HepG2 (cell line): ENCODE data around the gene UEVLD. TPM values are rescaled to one million over a fixed set of nuclear protein-coding genes. Genes with fewer than 3 reads are reported as not detected.

Source experiments
- BRCA1 ChIP-seq: sonication (generic); formaldehyde crosslinking; IDR thresholded peaks from 2 replicates; pipeline ENCODE4 v1.4.0; 2020; ENCODE audit warnings: missing genetic modification reagents
- CBX2 ChIP-seq, 2 experiments: fragments of 200-600 bp in 1 of 2; sonication (generic); formaldehyde crosslinking in 1 of 2; IDR thresholded peaks; 2 replicates each; pipeline versions ENCODE4 v1.7.0 to v1.8.1; 2018 to 2022; ENCODE audit warnings: low read depth in 2 of 2, low read length in 1 of 2, mild to moderate bottlenecking in 1 of 2, missing genetic modification reagents in 1 of 2
- EP300 ChIP-seq, 3 experiments: sonication (generic) in 1 of 3; formaldehyde crosslinking in 1 of 3; IDR thresholded peaks; 2 replicates each; pipeline versions ENCODE4 v1.5.1 to v1.6.1; 2011 to 2020; ENCODE audit warnings: low read depth in 2 of 3, low read length in 2 of 3, borderline replicate concordance in 1 of 3, improper control_type of control experiment in 1 of 3, mild to moderate bottlenecking in 1 of 3, missing genetic modification reagents in 1 of 3, moderate library complexity in 1 of 3
- FIP1L1 ChIP-seq: fragments of 200-400 bp; formaldehyde crosslinking; IDR thresholded peaks from 2 replicates; pipeline ENCODE4 v1.6.1; 2018; ENCODE audit warnings: low read depth, mild to moderate bottlenecking, low read length, moderate library complexity, borderline replicate concordance; ENCODE audit not compliant: insufficient read depth
- GATAD1 ChIP-seq: IDR thresholded peaks from 2 replicates; pipeline ENCODE4 v1.6.1; 2016; ENCODE audit warnings: missing genetic modification reagents, missing compliant biosample characterization
- HMG20A ChIP-seq: IDR thresholded peaks from 2 replicates; pipeline ENCODE4 v1.6.1; 2016; ENCODE audit warnings: borderline replicate concordance
- HOXA3 ChIP-seq: sonication (generic); formaldehyde crosslinking; IDR thresholded peaks from 2 replicates; pipeline ENCODE4 v1.5.0; 2020; ENCODE audit warnings: missing genetic modification reagents
- MEIS2 ChIP-seq: sonication (generic); formaldehyde crosslinking; IDR thresholded peaks from 2 replicates; pipeline ENCODE4 v1.9.0; 2021; ENCODE audit warnings: mild to moderate bottlenecking, missing genetic modification reagents
- NFIC ChIP-seq: IDR thresholded peaks from 2 replicates; pipeline ENCODE4 v1.6.1; 2012; ENCODE audit warnings: mild to moderate bottlenecking, low read length, inconsistent platforms
- SOX5 ChIP-seq: IDR thresholded peaks from 2 replicates; pipeline ENCODE4 v1.6.1; 2016; ENCODE audit warnings: borderline replicate concordance
- TEAD2 ChIP-seq: sonication (generic); formaldehyde crosslinking; IDR thresholded peaks from 2 replicates; pipeline ENCODE4 v1.9.0; 2021; ENCODE audit warnings: missing genetic modification reagents
- ZFP36L1 ChIP-seq: sonication (generic); formaldehyde crosslinking; IDR thresholded peaks from 2 replicates; pipeline ENCODE4 v1.8.0; 2022; ENCODE audit warnings: mild to moderate bottlenecking, missing genetic modification reagents, moderate library complexity
- ZKSCAN5 ChIP-seq: sonication (generic); formaldehyde crosslinking; IDR thresholded peaks from 2 replicates; pipeline ENCODE4 v1.5.1; 2020; ENCODE audit warnings: mild to moderate bottlenecking, missing genetic modification reagents
- ZNF253 ChIP-seq: sonication (generic); formaldehyde crosslinking; IDR thresholded peaks from 2 replicates; pipeline ENCODE4 v1.8.0; 2022; ENCODE audit warnings: mild to moderate bottlenecking, missing genetic modification reagents, borderline replicate concordance
- ZNF549 ChIP-seq: sonication (generic); formaldehyde crosslinking; IDR thresholded peaks from 2 replicates; pipeline ENCODE4 v1.5.0; 2020; ENCODE audit warnings: missing genetic modification reagents
- ZNF562 ChIP-seq: sonication (generic); formaldehyde crosslinking; IDR thresholded peaks from 2 replicates; pipeline ENCODE4 v1.8.0; 2022; ENCODE audit warnings: missing genetic modification reagents, borderline replicate concordance
- ZNF644 ChIP-seq: IDR thresholded peaks from 2 replicates; pipeline ENCODE4 v1.6.1; 2016; ENCODE audit warnings: low read depth
- ZNF776 ChIP-seq: sonication (generic); formaldehyde crosslinking; IDR thresholded peaks from 2 replicates; pipeline ENCODE4 v1.4.0; 2020; ENCODE audit warnings: mild to moderate bottlenecking, missing genetic modification reagents
- ZNF883 ChIP-seq: sonication (generic); formaldehyde crosslinking; IDR thresholded peaks from 2 replicates; pipeline ENCODE4 v1.5.1; 2020; ENCODE audit warnings: mild to moderate bottlenecking, missing genetic modification reagents; ENCODE audit errors: not compliant biosample characterization
- polyA plus RNA-seq, 8 experiments: library from polyadenylated mRNA; depleted of rRNA in 3 of 8; stranded (reverse) in 7 of 8; unstranded in 1 of 8; fragments of >200 nt; fragmentation: Illumina TruSeq in 4 of 8; extraction: Trizol in 4 of 8; gene quantifications; 2 replicates each; pipeline versions ENCODE4 v1.2.1 to v1.2.3, GENCODE V29; 2011 to 2016; ENCODE audit warnings: low read depth in 4 of 8, missing spikeins in 1 of 8, mixed read lengths in 1 of 8; ENCODE audit not compliant: insufficient read depth in 1 of 8
- total RNA-seq, 5 experiments: library from RNA; depleted of rRNA; stranded (reverse); fragments of >200 nt; fragmentation: Illumina TruSeq; extraction: Trizol; gene quantifications; 2 replicates each; pipeline ENCODE4 v1.2.3, GENCODE V29; 2016; ENCODE audit warnings: low read depth in 1 of 5
- TF ChIP-seq, protein P1 (sequence below): sonication (generic); formaldehyde crosslinking; IDR thresholded peaks from 2 replicates; pipeline ENCODE4 v1.5.1; 2020; ENCODE audit warnings: mild to moderate bottlenecking, missing genetic modification reagents, borderline replicate concordance
- TF ChIP-seq, protein P2 (sequence below): sonication (generic); formaldehyde crosslinking; conservative IDR thresholded peaks from 2 replicates; pipeline ENCODE4 v1.4.0; 2020; ENCODE audit warnings: mild to moderate bottlenecking, missing genetic modification reagents, moderate library complexity
- TF ChIP-seq, protein P3 (sequence below): sonication (generic); formaldehyde crosslinking; IDR thresholded peaks from 2 replicates; pipeline ENCODE4 v1.8.1; 2023; ENCODE audit warnings: mild to moderate bottlenecking, moderate library complexity, missing genetic modification reagents

Gene UEVLD
- total and polyA plus RNA-seq, 2 of the 13 experiments (the other 11 are each of a cell fraction or from before 2014, with no cell fraction given) = 5.7 to 13.7 TPM

DNA sequence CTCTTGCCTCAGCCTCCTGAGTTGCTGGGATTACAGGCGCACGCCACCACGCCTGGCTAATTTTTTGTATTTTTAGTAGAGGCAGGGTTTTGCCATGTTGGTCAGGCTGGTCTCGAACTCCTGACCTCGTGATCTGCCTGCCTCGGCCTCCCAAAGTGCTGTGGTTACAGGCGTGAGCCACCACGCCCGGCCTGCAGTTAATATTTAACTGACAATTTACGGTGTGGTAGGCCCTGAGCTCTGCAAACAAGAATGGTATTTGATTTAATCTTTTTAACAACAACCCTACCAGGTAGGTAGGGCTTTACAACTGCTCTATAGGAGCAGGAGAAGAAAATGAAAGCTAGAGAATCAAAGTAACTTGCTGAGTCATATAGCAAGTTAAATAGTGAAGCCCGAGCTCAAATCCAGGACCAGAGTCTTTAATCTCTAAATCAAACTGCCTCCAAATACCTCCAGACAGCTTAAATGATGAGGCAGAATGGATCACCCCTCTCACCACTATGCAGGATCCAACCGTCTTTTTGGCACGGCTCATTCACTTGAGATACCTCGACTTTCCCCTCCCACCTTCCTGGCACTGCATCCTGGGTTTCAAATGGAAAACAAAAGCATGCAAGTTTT lies 9.4 kb downstream of the UEVLD start (continued):
- TF ChIP-seq, protein P1, sequence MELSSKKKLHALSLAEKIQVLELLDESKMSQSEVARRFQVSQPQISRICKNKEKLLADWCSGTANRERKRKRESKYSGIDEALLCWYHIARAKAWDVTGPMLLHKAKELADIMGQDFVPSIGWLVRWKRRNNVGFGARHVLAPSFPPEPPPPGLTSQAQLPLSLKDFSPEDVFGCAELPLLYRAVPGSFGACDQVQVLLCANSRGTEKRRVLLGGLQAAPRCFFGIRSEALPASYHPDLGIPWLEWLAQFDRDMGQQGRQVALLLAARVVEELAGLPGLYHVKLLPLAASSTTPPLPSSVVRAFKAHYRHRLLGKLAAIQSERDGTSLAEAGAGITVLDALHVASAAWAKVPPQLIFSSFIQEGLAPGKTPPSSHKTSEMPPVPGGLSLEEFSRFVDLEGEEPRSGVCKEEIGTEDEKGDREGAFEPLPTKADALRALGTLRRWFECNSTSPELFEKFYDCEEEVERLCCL = no peak
- TF ChIP-seq NFIC = no peak
- TF ChIP-seq MEIS2 (CRISPR knock-in tag) = no peak
- no peak for TF ChIP-seq FIP1L1
- TF ChIP-seq ZNF253 (CRISPR knock-in tag) = no peak
- no peak for TF ChIP-seq ZKSCAN5
- no peak for TF ChIP-seq ZNF883
- TF ChIP-seq ZNF562 = no peak
- TF ChIP-seq ZNF549 (CRISPR knock-in tag) = no peak
- TF ChIP-seq, protein P2, sequence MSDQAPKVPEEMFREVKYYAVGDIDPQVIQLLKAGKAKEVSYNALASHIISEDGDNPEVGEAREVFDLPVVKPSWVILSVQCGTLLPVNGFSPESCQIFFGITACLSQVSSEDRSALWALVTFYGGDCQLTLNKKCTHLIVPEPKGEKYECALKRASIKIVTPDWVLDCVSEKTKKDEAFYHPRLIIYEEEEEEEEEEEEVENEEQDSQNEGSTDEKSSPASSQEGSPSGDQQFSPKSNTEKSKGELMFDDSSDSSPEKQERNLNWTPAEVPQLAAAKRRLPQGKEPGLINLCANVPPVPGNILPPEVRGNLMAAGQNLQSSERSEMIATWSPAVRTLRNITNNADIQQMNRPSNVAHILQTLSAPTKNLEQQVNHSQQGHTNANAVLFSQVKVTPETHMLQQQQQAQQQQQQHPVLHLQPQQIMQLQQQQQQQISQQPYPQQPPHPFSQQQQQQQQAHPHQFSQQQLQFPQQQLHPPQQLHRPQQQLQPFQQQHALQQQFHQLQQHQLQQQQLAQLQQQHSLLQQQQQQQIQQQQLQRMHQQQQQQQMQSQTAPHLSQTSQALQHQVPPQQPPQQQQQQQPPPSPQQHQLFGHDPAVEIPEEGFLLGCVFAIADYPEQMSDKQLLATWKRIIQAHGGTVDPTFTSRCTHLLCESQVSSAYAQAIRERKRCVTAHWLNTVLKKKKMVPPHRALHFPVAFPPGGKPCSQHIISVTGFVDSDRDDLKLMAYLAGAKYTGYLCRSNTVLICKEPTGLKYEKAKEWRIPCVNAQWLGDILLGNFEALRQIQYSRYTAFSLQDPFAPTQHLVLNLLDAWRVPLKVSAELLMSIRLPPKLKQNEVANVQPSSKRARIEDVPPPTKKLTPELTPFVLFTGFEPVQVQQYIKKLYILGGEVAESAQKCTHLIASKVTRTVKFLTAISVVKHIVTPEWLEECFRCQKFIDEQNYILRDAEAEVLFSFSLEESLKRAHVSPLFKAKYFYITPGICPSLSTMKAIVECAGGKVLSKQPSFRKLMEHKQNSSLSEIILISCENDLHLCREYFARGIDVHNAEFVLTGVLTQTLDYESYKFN (CRISPR knock-in tag) = peak; percentile 63
- no peak for TF ChIP-seq CBX2 (IDR thresholded peaks at IDR 0.05; ENCODE audit: low read depth, low read length)
- TF ChIP-seq CBX2 (CRISPR knock-in tag; IDR thresholded peaks at IDR 0.05; ENCODE audit: low read depth) = no peak
- no peak for TF ChIP-seq TEAD2
- peak; percentile 37; the same call in 1 of the 2 replicates for TF ChIP-seq ZNF644 (CRISPR knock-in tag)
- TF ChIP-seq GATAD1 (CRISPR knock-in tag) = no peak; the same call in 1 of the 2 replicates
- no peak for TF ChIP-seq ZFP36L1
- TF ChIP-seq SOX5 (CRISPR knock-in tag) = peak; percentile 41; the same call in 1 of the 2 replicates
- TF ChIP-seq ZNF776 (CRISPR knock-in tag) = no peak
- TF ChIP-seq, protein P3, sequence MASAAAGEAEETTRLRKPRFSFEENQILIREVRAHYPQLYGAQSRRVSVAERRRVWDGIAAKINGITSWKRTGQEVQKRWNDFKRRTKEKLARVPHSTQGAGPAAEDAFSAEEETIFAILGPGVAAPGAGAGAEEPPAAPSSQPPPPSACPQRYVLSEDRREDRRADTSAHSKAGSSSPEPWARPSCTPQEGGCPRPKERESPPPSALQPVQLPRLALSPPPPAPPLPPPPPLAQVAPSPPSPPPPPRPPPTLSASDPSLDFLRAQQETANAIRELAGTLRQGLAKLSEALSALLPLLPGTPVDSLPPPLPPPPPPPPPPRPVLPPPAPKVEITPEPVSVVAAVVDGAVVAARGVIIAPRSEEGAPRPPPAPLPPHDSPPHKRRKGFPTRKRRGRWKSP = no peak
- no peak for TF ChIP-seq BRCA1
- TF ChIP-seq HMG20A (CRISPR knock-in tag) = no peak
- peak; percentile 36; the same call in 1 of the 2 replicates for TF ChIP-seq HOXA3
- no peak; a peak in 1 of 4 replicates for TF ChIP-seq EP300 (IDR thresholded peaks at IDR 0.05; ENCODE audit: low read depth in 2 of 2, low read length in 2 of 2)
- TF ChIP-seq EP300 (CRISPR knock-in tag; IDR thresholded peaks at IDR 0.05; ENCODE audit: borderline replicate concordance) = no peak
